ENCODE measurements around the gene PREPL.

Gene PREPL

DNA sequence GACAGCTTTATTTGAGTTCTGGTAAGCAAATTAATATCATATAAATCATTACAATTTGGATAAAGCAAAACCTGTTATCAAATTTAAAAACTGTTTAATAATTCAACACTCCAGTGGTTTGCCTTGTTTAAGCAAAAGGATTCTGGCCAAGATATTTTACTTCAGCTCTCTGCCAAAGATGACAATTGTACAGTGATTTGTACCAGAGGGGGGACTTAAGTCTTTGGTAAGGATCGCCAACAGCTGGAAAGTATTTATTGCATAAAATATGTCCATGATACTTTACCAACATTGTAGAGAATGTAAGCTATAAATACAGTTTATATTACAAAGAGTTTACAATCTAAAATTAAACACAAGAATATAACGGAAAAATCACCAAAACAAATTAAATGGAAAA, 13.8 kb downstream of the PREPL start:
- TF ChIP-seq CTCF (IDR thresholded peaks at IDR 0.05) = no peak
- Histone ChIP-seq H3K36me3 (peaks cover 22% of the 10 kb centered on the region), H3K27me3 (no peaks in the 10 kb centered on the region), H3K27ac (no peak overlapping the region), H3K4me3 (ENCODE audit: low read depth in 1 of 2, low read length in 1 of 2) (no peak overlapping the region), H3K9me3 (no peaks in the 10 kb centered on the region), H3K4me1 (ENCODE audit: control insufficient read depth in 1 of 2, insufficient read depth in 1 of 2, low read depth in 1 of 2, low read length in 1 of 2) (peaks cover 28 to 29% of the 10 kb centered on the region in 2 experiments)

DNA sequence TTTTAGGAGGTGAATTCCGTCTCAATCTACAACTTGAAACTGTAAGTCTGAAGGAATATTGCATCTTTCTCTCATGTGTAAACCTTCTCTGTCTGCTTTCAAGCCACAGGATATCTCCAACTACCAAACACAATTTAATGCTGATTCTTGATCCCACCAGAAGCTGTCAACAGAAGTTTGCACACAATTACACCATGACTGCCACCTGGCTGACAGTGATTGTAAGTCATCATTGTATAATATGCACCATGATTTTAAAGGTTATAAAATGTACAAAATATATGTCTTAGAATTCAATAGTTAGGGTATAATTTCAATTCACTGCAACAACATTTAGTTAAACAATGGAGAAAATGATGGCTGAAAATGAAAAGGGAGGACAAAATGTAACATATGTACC, 18.4 kb downstream of the PREPL start:
- TF ChIP-seq CTCF (IDR thresholded peaks at IDR 0.05) = no peak
- no peaks in the 10 kb centered on the region for H3K9me3 ChIP-seq
- H3K4me1 ChIP-seq (ENCODE audit: control insufficient read depth in 1 of 2, insufficient read depth in 1 of 2, low read depth in 1 of 2, low read length in 1 of 2) = no peaks in the 10 kb centered on the region
- H3K4me3 ChIP-seq (ENCODE audit: low read depth in 1 of 2, low read length in 1 of 2) = no peak overlapping the region
- H3K27me3 ChIP-seq = no peaks in the 10 kb centered on the region
- H3K27ac ChIP-seq = no peak overlapping the region
- H3K36me3 ChIP-seq = peaks cover 55% of the 10 kb centered on the region

GRCh38 chr2:44335806-44336538, 25.3 kb downstream of the PREPL start:
- Histone ChIP-seq H3K4me3 (ENCODE audit: low read depth in 1 of 2, low read length in 1 of 2) (no peak overlapping the region), H3K4me1 (ENCODE audit: control insufficient read depth in 1 of 2, insufficient read depth in 1 of 2, low read depth in 1 of 2, low read length in 1 of 2) (no peaks in the 10 kb centered on the region), H3K9me3 (no peaks in the 10 kb centered on the region), H3K36me3 (peaks cover 72% of the 10 kb centered on the region), H3K27ac (no peak overlapping the region), H3K27me3 (no peaks in the 10 kb centered on the region)
- TF ChIP-seq CTCF (IDR thresholded peaks at IDR 0.05) = no peak

GRCh38 chr2:44333994-44334393, 27.3 kb downstream of the PREPL start:
- no peak for TF ChIP-seq CTCF (IDR thresholded peaks at IDR 0.05)

GRCh38 chr2:44330801-44331200, 30.5 kb downstream of the PREPL start:
- Histone ChIP-seq H3K4me3 (ENCODE audit: low read depth in 1 of 2, low read length in 1 of 2) (no peak overlapping the region), H3K27me3 (no peaks in the 10 kb centered on the region), H3K27ac (no peak overlapping the region), H3K4me1 (ENCODE audit: control insufficient read depth in 1 of 2, insufficient read depth in 1 of 2, low read depth in 1 of 2, low read length in 1 of 2) (no peaks in the 10 kb centered on the region), H3K9me3 (no peaks in the 10 kb centered on the region), H3K36me3 (peaks cover 72% of the 10 kb centered on the region)
- TF ChIP-seq CTCF (IDR thresholded peaks at IDR 0.05) = no peak

More at GRCh38 chr2:44333994-44334393, 27.3 kb downstream of the PREPL start:
- Histone ChIP-seq H3K27ac (no peak overlapping the region), H3K4me1 (ENCODE audit: control insufficient read depth in 1 of 2, insufficient read depth in 1 of 2, low read depth in 1 of 2, low read length in 1 of 2) (no peaks in the 10 kb centered on the region), H3K4me3 (ENCODE audit: low read depth in 1 of 2, low read length in 1 of 2) (no peak overlapping the region), H3K36me3 (peaks cover 77% of the 10 kb centered on the region), H3K9me3 (no peaks in the 10 kb centered on the region), H3K27me3 (no peaks in the 10 kb centered on the region)
